ENCODE measurements around the gene URGCP.

GRCh38 chr7:43884617-43885016 lies 21.8 kb downstream of the URGCP start:
- TF ChIP-seq EZH2 (IDR thresholded peaks at IDR 0.05) (no peak), POLR2AphosphoS5 (IDR thresholded peaks at IDR 0.05; ENCODE audit: borderline replicate concordance, low read depth, low read length) (no peak), FOXP2 (optimal IDR thresholded peaks at IDR 0.05; ENCODE audit: control extremely low read depth, extremely low read length, insufficient read depth) (no peak)

Data from SK-N-MC (cell line).